GM12865 (cell line): ENCODE measurements around the gene MRPS34.
"Not testable (repeated sequence)": the region's sequence is repeated elsewhere in the genome, so short reads cannot be mapped to it uniquely, and the experiment has no call there.

ENCODE experiments used
- DNase-seq: peaks from one replicate; pipeline ENCODE4 v3.0.0; 2010; ENCODE audit warnings: low read depth
- H3K4me3 ChIP-seq: 2 replicates; pipeline ENCODE4 v1.5.1; 2011; ENCODE audit warnings: mild to moderate bottlenecking, low read depth, low read length, control low read depth
- CTCF ChIP-seq: IDR thresholded peaks from 2 replicates; pipeline ENCODE4 v1.5.1; 2011; ENCODE audit warnings: low read length, control low read depth, low read depth, inconsistent platforms; ENCODE audit not compliant: insufficient read depth; ENCODE audit errors: missing control alignments

The MRPS34 gene

GRCh38 chr16:1741553-1742165 is 31.3 kb downstream of the MRPS34 start:
- TF ChIP-seq CTCF: no peak
- DNase-seq: no peak
- no peak overlapping the region for H3K4me3 ChIP-seq

- no peak for DNase-seq
- no peak for TF ChIP-seq CTCF
- H3K4me3 ChIP-seq: no peak overlapping the region
Measured at GRCh38 chr16:1740781-1741490, 32.0 kb downstream of the MRPS34 start.

- TF ChIP-seq CTCF: no peak
- no peak for DNase-seq
- no peak overlapping the region for H3K4me3 ChIP-seq
Measured at GRCh38 chr16:1740234-1740633, 32.7 kb downstream of the MRPS34 start.

GRCh38 chr16:1734816-1735215 is 38.1 kb downstream of the MRPS34 start:
- no peak overlapping the region for H3K4me3 ChIP-seq
- no peak for DNase-seq
- no peak for TF ChIP-seq CTCF

GRCh38 chr16:1734123-1734522 is 38.8 kb downstream of the MRPS34 start:
- no peak for TF ChIP-seq CTCF
- H3K4me3 ChIP-seq: no peak overlapping the region
- DNase-seq: no peak

GRCh38 chr16:1732551-1732987 is 40.4 kb downstream of the MRPS34 start:
- DNase-seq, H3K4me3 ChIP-seq: not testable (repeated sequence)

GRCh38 chr16:1732071-1732470 is 40.9 kb downstream of the MRPS34 start:
- no peak for DNase-seq
- no peak for TF ChIP-seq CTCF

More at GRCh38 chr16:1732071-1732470, 40.9 kb downstream of the MRPS34 start:
- H3K4me3 ChIP-seq: no peak overlapping the region
